Renal cortex interstitium (tissue), 15 donors: Measurements from ENCODE around the gene C11orf65. TPM values are rescaled to one million over a fixed set of nuclear protein-coding genes. Genes with fewer than 3 reads are reported as not detected.

Experiments
- DNase-seq, 11 donors: peaks; one replicate each; pipeline ENCODE4 v3.0.0-alpha.2; 2013; ENCODE audit warnings: low read depth in 9 of 11, low spot score in 4 of 11; ENCODE audit errors: extremely low read depth in 1 of 11
- long read RNA-seq, 16 experiments: transcript quantifications; one replicate each; lab custom pipeline, GENCODE V29; 2026
- polyA plus RNA-seq, 3 donors: library from polyadenylated mRNA; unstranded; fragments of 120-200 nt; gene quantifications; one replicate each; pipeline ENCODE4 v1.2.1, GENCODE V29; 2013; ENCODE audit not compliant: insufficient read length in 3 of 3

C11orf65 gene
- polyA plus RNA-seq: 1 to 10 TPM; 2.1 to 3.5 (median 2.7) TPM
- long read RNA-seq, donor 1: 0 reads
- long read RNA-seq, donor 2: 0 reads
- long read RNA-seq, donor 3: 0 reads
- long read RNA-seq, donor 4: 0 reads
- long read RNA-seq, donor 5: 0 reads
- long read RNA-seq, donor 6: 0 reads
- long read RNA-seq, donor 7: 0 reads
- long read RNA-seq, donor 8: 0 reads
- long read RNA-seq, donor 9: 0 reads
- long read RNA-seq, donor 10: 0 reads
- long read RNA-seq, donor 11: 0 reads
- long read RNA-seq, donor 12: 0 reads
- long read RNA-seq, donor 13: 0 reads
- long read RNA-seq, donor 14: 0 reads
- long read RNA-seq, donor 15: 0 reads
- long read RNA-seq, donor 16: 0 reads

GRCh38 chr11:108467091-108467823, at the start of gene C11orf65:
Gene C11orf65 (minus strand): TSS chr11:108467529. CDS start chr11:108461559, 5,970 bp downstream.
- peak; percentile 95 to 99 (median 97) for DNase-seq

GRCh38 chr11:108516125-108516524, 48.8 kb upstream of the C11orf65 start:
- no peak for DNase-seq

GRCh38 chr11:108512708-108513107, 45.4 kb upstream of the C11orf65 start:
- no peak for DNase-seq

GRCh38 chr11:108511851-108512474, 44.6 kb upstream of the C11orf65 start:
- DNase-seq: no peak

GRCh38 chr11:108508653-108509593, 41.6 kb upstream of the C11orf65 start:
- no peak for DNase-seq

GRCh38 chr11:108501396-108501795, 34.1 kb upstream of the C11orf65 start:
- DNase-seq: no peak

- no peak for DNase-seq
Observed at GRCh38 chr11:108500721-108501120, 33.4 kb upstream of the C11orf65 start.

- no peak for DNase-seq
Observed at GRCh38 chr11:108500169-108500568, 32.8 kb upstream of the C11orf65 start.

GRCh38 chr11:108498816-108499408, 31.6 kb upstream of the C11orf65 start:
- DNase-seq: no peak

GRCh38 chr11:108498046-108498815, 30.9 kb upstream of the C11orf65 start, which contains the start of gene POGLUT3:
Gene POGLUT3 (minus strand): TSS chr11:108498384. CDS start chr11:108498366, 18 bp downstream.
- DNase-seq: peak in 8 of 11 donors; percentile 24 to 59 (median 51)

GRCh38 chr11:108497317-108498045, 30.2 kb upstream of the C11orf65 start:
- peak; percentile 79 to 95 (median 85) for DNase-seq

GRCh38 chr11:108496643-108497256, 29.4 kb upstream of the C11orf65 start:
- DNase-seq: no peak

- no peak for DNase-seq
Observed at GRCh38 chr11:108495326-108495725, 28.0 kb upstream of the C11orf65 start.

GRCh38 chr11:108494182-108494581, 26.9 kb upstream of the C11orf65 start:
- DNase-seq: no peak

- no peak for DNase-seq
Observed at GRCh38 chr11:108491936-108492335, 24.6 kb upstream of the C11orf65 start.

GRCh38 chr11:108486828-108487227, 19.5 kb upstream of the C11orf65 start:
- no peak for DNase-seq

- no peak for DNase-seq
Observed at GRCh38 chr11:108486331-108486730, 19.0 kb upstream of the C11orf65 start.
